CD14-positive monocyte (primary cell): ENCODE data around the gene PBX4. TPM values are rescaled to one million over a fixed set of nuclear protein-coding genes. Genes with fewer than 3 reads are reported as not detected.
A peak's percentile ranks its signal among the peaks of the same experiment; 100 is the strongest.

Experiments used
- DNase-seq, 3 donors: peaks; one replicate each; pipeline ENCODE4 v3.0.0-alpha.2; 2011 to 2022
- H2AFZ ChIP-seq: 2 replicates; pipeline ENCODE4 v1.6.0; 2012; ENCODE audit warnings: mild to moderate bottlenecking, low read depth, low read length, inconsistent platforms; ENCODE audit not compliant: insufficient read depth, poor library complexity, severe bottlenecking
- H3K27ac ChIP-seq, 2 donors: 1 replicate in 1 of 2; 2 replicates in 1 of 2; pipeline ENCODE4 v1.5.1; 2012 to 2013; ENCODE audit warnings: low read length in 2 of 2, control low read depth in 1 of 2, inconsistent platforms in 1 of 2, low read depth in 1 of 2, mild to moderate bottlenecking in 1 of 2
- H3K27me3 ChIP-seq, 2 donors: one replicate each; pipeline versions ENCODE4 v1.6.0 to v1.6.1; 2011 to 2013; ENCODE audit warnings: low read length in 2 of 2; ENCODE audit not compliant: control insufficient read depth in 2 of 2, insufficient read depth in 2 of 2
- H3K36me3 ChIP-seq, 2 donors: replicated peaks in 1 of 2; 1 replicate in 1 of 2; 2 replicates in 1 of 2; pipeline versions ENCODE4 v1.5.1 to v1.6.1; 2012 to 2013; ENCODE audit warnings: low read length in 2 of 2, control low read depth in 1 of 2, inconsistent platforms in 1 of 2, mild to moderate bottlenecking in 1 of 2; ENCODE audit not compliant: insufficient read depth in 2 of 2, control insufficient read depth in 1 of 2
- H3K4me1 ChIP-seq, 2 donors: 1 replicate in 1 of 2; 2 replicates in 1 of 2; pipeline versions ENCODE4 v1.5.1 to v1.6.1; 2012 to 2013; ENCODE audit warnings: low read length in 2 of 2, control low read depth in 1 of 2, inconsistent platforms in 1 of 2, mild to moderate bottlenecking in 1 of 2, moderate library complexity in 1 of 2; ENCODE audit not compliant: insufficient read depth in 2 of 2, control insufficient read depth in 1 of 2
- H3K4me2 ChIP-seq: replicated peaks from 2 replicates; pipeline ENCODE3; 2012; ENCODE audit warnings: low read length, moderate library complexity, mild to moderate bottlenecking; ENCODE audit not compliant: poor library complexity, severe bottlenecking; ENCODE audit errors: extremely low read depth
- H3K4me3 ChIP-seq, 3 experiments: fragments of 200-600 bp in 1 of 3; sonication (generic) in 1 of 3; replicated peaks in 1 of 3; 1 replicate in 2 of 3; 2 replicates in 1 of 3; pipeline ENCODE4 v1.5.1; 2011 to 2013; ENCODE audit warnings: low read length in 3 of 3, mild to moderate bottlenecking in 3 of 3, control low read depth in 2 of 3, low read depth in 2 of 3, inconsistent platforms in 1 of 3, moderate library complexity in 1 of 3
- H3K79me2 ChIP-seq: 2 replicates; pipeline ENCODE4 v1.6.0; 2012; ENCODE audit warnings: mild to moderate bottlenecking, control low read depth, inconsistent platforms, low read length, moderate library complexity; ENCODE audit not compliant: insufficient read depth
- H3K9ac ChIP-seq: 2 replicates; pipeline ENCODE4 v1.6.0; 2017; ENCODE audit warnings: low read length, mild to moderate bottlenecking; ENCODE audit not compliant: insufficient read depth, poor library complexity, severe bottlenecking
- H3K9me3 ChIP-seq, 2 donors: replicated peaks in 1 of 2; 1 replicate in 1 of 2; 2 replicates in 1 of 2; pipeline versions ENCODE4 v1.5.1 to v1.6.1; 2012 to 2013; ENCODE audit warnings: low read length in 2 of 2, control low read depth in 1 of 2; ENCODE audit not compliant: control insufficient read depth in 1 of 2, insufficient read depth in 1 of 2
- H4K20me1 ChIP-seq: 2 replicates; pipeline ENCODE4 v1.6.0; 2012; ENCODE audit warnings: mild to moderate bottlenecking, low read length, control low read depth, moderate library complexity; ENCODE audit not compliant: insufficient read depth
- H3K27ac Mint-ChIP-seq, 7 donors: one replicate each; pipeline ENCODE4 v1.8.0; 2020; ENCODE audit warnings: mild to moderate bottlenecking in 7 of 7, mixed read lengths in 7 of 7, moderate library complexity in 6 of 7, inconsistent platforms in 2 of 7
- H3K27me3 Mint-ChIP-seq, 3 donors: one replicate each; pipeline ENCODE4 v1.8.0; 2021 to 2022; ENCODE audit warnings: low read depth in 3 of 3, mild to moderate bottlenecking in 3 of 3, mixed read lengths in 3 of 3, moderate library complexity in 3 of 3, inconsistent platforms in 1 of 3
- H3K36me3 Mint-ChIP-seq, 2 donors: one replicate each; pipeline ENCODE4 v1.8.0; 2020; ENCODE audit warnings: mixed read lengths in 2 of 2, inconsistent platforms in 1 of 2, mild to moderate bottlenecking in 1 of 2
- H3K4me1 Mint-ChIP-seq: one replicate; pipeline ENCODE4 v1.8.0; 2020; ENCODE audit warnings: mild to moderate bottlenecking, mixed read lengths
- H3K4me3 Mint-ChIP-seq, 2 donors: one replicate each; pipeline ENCODE4 v1.8.0; 2020; ENCODE audit warnings: mild to moderate bottlenecking in 2 of 2, mixed read lengths in 2 of 2, moderate library complexity in 1 of 2
- H3K9me3 Mint-ChIP-seq, 7 donors: one replicate each; pipeline ENCODE4 v1.8.0; 2020 to 2022; ENCODE audit warnings: mixed read lengths in 7 of 7, mild to moderate bottlenecking in 6 of 7, moderate library complexity in 6 of 7, inconsistent platforms in 2 of 7
- CTCF ChIP-seq: fragments of 200-600 bp; IDR thresholded peaks from one replicate; pipeline ENCODE4 v1.8.0; 2022; ENCODE audit warnings: antibody characterized with exemption, mild to moderate bottlenecking
- WGBS: methylation state at CpG from one replicate; pipeline ENCODE4 v1.1.5; 2013; ENCODE audit warnings: missing lambda C conversion rate; ENCODE audit not compliant: insufficient coverage; 5-methylcytosine and 5-hydroxymethylcytosine counted together
- intact Hi-C, 2 donors: fragments of 100-400 bp; cut with micrococcal nuclease; formaldehyde crosslinking; loops; one replicate each; pipeline versions ENCODE4 v1.15.0 to v1.15.1; 2023
- polyA plus RNA-seq, 3 donors: library from polyadenylated mRNA; depleted of rRNA in 1 of 3; unstranded in 2 of 3; stranded (reverse) in 1 of 3; fragments of 300-500 nt in 2 of 3; fragments of >200 nt in 1 of 3; fragmentation: Illumina TruSeq in 2 of 3; gene quantifications; 1 replicate in 2 of 3; 2 replicates in 1 of 3; pipeline ENCODE4 v1.2.3, GENCODE V29; 2012 to 2021

The PBX4 gene
- polyA plus RNA-seq, 3 donors: 2.4 TPM; not detected in 2

DNA sequence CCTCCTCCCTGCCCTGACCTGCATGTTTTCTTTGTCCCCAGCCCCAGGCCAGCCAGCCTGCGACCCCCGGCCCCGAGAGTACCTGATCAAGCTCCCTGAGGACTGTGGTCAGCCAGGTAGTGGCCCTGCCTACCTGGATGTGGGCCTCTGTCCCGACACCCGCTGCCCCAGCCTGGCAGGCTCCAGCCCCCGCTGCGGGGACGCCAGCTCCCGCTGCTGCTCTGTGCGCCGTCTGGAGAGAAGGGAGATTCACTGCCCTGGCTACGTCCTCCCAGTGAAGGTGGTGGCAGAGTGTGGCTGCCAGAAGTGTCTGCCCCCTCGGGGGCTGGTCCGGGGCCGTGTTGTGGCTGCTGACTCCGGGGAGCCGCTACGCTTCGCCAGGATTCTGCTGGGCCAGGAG is 74.8 kb downstream of the PBX4 start:
- Histone ChIP-seq H3K79me2 (no peaks in the 10 kb centered on the region), H3K4me1 (peaks cover 32 to 33% of the 10 kb centered on the region in 2 donors), H4K20me1 (no peaks in the 10 kb centered on the region), H3K27ac (no peak overlapping the region), H3K36me3 (no peaks in the 10 kb centered on the region), H3K4me2 (no peak overlapping the region), H3K9me3 (peaks cover 11 to 23% of the 10 kb centered on the region in 2 donors), H3K27me3 (peaks cover 4 to 23% of the 10 kb centered on the region in 2 donors), H3K9ac (no peak overlapping the region), H3K4me3 (no peak overlapping the region), H2AFZ (no peak overlapping the region)
- Mint-ChIP-seq H3K27ac (peak overlapping the region in 4 of 7 donors; percentile 15 to 80 (median 42)), H3K9me3 (peaks cover 6 to 32% (median 12%) of the 10 kb centered on the region in 7 donors), H3K36me3 (no peaks in the 10 kb centered on the region), H3K4me3 (no peak overlapping the region), H3K27me3 (peaks cover 21 to 34% (median 27%) of the 10 kb centered on the region in 3 donors), H3K4me1 (peaks cover 25% of the 10 kb centered on the region)
- no peak for DNase-seq
- 91% methylated on average over 15 of the region's 19 CpGs for WGBS
- intact Hi-C loops: no loop called here
- TF ChIP-seq CTCF: no peak

GRCh38 chr19:19543101-19543500 is 75.4 kb downstream of the PBX4 start:
- Mint-ChIP-seq H3K36me3 (no peaks in the 10 kb centered on the region), H3K27me3 (peaks cover 25 to 39% (median 30%) of the 10 kb centered on the region in 3 donors), H3K9me3 (peaks cover 6 to 34% (median 15%) of the 10 kb centered on the region in 7 donors), H3K4me1 (peaks cover 29% of the 10 kb centered on the region), H3K27ac (peak overlapping the region in 5 of 7 donors; percentile 15 to 85 (median 73)), H3K4me3 (no peak overlapping the region)
- Histone ChIP-seq H3K4me2 (no peak overlapping the region), H2AFZ (peak overlapping the region; percentile 62), H3K9ac (no peak overlapping the region), H3K27me3 (peaks cover 8 to 28% of the 10 kb centered on the region in 2 donors), H3K36me3 (no peaks in the 10 kb centered on the region), H3K27ac (peak overlapping the region in 1 of 2 donors; percentile 24), H3K4me1 (peaks cover 33 to 38% of the 10 kb centered on the region in 2 donors), H3K4me3 (no peak overlapping the region), H3K9me3 (peaks cover 16 to 23% of the 10 kb centered on the region in 2 donors), H3K79me2 (no peaks in the 10 kb centered on the region), H4K20me1 (no peaks in the 10 kb centered on the region)
- TF ChIP-seq CTCF: no peak
- no peak for DNase-seq
- 96% methylated on average over 13 of the region's 13 CpGs for WGBS
- intact Hi-C loops: no loop called here
